Lower lobe of right lung (tissue), 2 donors: Measurements from ENCODE around the gene C16orf74. TPM values are rescaled to one million over a fixed set of nuclear protein-coding genes. Genes with fewer than 3 reads are reported as not detected.
A peak's percentile ranks its signal among the peaks of the same experiment; 100 is the strongest.

Experiments used
- ATAC-seq, 2 donors: fragments of 200-7000 bp; cut with Tn5 transposase; one replicate each; pipeline ENCODE4 v1.9.1; 2020 to 2022; ENCODE audit warnings: mild to moderate bottlenecking in 2 of 2, moderate library complexity in 2 of 2
- DNase-seq: peaks from one replicate; pipeline ENCODE4 v3.0.0-alpha.2; 2020
- H3K27ac ChIP-seq: fragments of 200-600 bp; one replicate; pipeline ENCODE4 v1.8.0; 2022
- H3K27me3 ChIP-seq: fragments of 200-600 bp; one replicate; pipeline ENCODE4 v1.8.0; 2022; ENCODE audit warnings: low read depth
- H3K36me3 ChIP-seq: fragments of 200-600 bp; one replicate; pipeline ENCODE4 v1.8.0; 2022; ENCODE audit warnings: mild to moderate bottlenecking
- H3K4me1 ChIP-seq: fragments of 200-600 bp; one replicate; pipeline ENCODE4 v1.8.0; 2022
- H3K4me3 ChIP-seq: fragments of 200-600 bp; one replicate; pipeline ENCODE4 v1.8.0; 2022; ENCODE audit warnings: mild to moderate bottlenecking
- H3K9me3 ChIP-seq: fragments of 200-600 bp; one replicate; pipeline ENCODE4 v1.8.0; 2022
- intact Hi-C: fragments of 100-400 bp; cut with DNase I; formaldehyde crosslinking; loops from one replicate; pipeline ENCODE4 v1.11.0; 2022
- total RNA-seq: library from RNA; stranded (reverse); fragmentation: NEBNext Ultra II Directional; extraction: Animal tissue kit (Norgen Biotek cat#: 25700); gene quantifications from one replicate; pipeline ENCODE4 v1.2.1, GENCODE V29; 2021
- TF ChIP-seq, protein P1 (sequence below): fragments of 200-600 bp; IDR thresholded peaks from one replicate; pipeline ENCODE4 v1.8.0; 2022; ENCODE audit warnings: antibody characterized with exemption, mild to moderate bottlenecking
- donor health status: DM: no; HTN: yes; CAD: no; lungs with severe emphysema.

C16orf74 gene
- total RNA-seq, 1 donor from 2014 or later, result 1.5 TPM

DNA sequence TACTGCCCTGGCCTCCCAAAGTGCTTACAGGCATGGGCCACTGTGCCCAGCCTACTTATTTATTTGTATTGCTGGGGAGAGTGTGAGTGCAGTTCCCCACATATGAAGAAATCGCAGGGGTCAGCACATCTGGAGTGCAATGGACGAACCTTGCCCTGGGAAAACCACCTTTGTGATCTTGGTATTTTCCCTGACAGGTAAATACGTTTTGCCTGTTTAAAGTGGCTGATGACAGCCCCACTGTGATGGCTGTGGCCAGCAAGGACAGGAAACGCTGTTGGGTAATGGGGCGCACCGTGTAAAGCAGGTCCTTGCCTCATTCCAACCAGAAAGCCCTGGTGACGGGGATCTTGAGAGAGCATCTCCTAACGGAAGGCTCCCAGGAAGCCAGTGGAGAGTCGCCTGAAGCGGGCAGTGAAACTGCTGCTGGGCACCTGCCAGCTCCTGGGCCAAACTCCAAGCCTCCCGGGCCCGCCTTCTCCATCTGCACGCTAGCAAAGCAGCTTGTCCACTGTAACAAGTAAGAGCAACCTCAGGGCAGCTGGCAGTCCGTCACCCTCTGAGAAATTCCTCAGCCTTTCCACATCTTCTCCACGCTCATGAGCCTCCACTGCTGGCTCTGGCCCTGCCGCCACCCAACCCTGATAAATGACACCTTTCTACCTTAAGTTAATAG lies 30.9 kb upstream of the C16orf74 start:
- Histone ChIP-seq H3K27me3 (no peaks in the 10 kb centered on the region), H3K27ac (no peak overlapping the region), H3K4me1 (peaks cover 15% of the 10 kb centered on the region), H3K4me3 (no peak overlapping the region), H3K9me3 (no peaks in the 10 kb centered on the region), H3K36me3 (peaks cover 66% of the 10 kb centered on the region)
- peak; percentile 48 to 62 for ATAC-seq
- intact Hi-C loops, result no loop called here
- DNase-seq, result peak; percentile 67
- TF ChIP-seq, protein P1, sequence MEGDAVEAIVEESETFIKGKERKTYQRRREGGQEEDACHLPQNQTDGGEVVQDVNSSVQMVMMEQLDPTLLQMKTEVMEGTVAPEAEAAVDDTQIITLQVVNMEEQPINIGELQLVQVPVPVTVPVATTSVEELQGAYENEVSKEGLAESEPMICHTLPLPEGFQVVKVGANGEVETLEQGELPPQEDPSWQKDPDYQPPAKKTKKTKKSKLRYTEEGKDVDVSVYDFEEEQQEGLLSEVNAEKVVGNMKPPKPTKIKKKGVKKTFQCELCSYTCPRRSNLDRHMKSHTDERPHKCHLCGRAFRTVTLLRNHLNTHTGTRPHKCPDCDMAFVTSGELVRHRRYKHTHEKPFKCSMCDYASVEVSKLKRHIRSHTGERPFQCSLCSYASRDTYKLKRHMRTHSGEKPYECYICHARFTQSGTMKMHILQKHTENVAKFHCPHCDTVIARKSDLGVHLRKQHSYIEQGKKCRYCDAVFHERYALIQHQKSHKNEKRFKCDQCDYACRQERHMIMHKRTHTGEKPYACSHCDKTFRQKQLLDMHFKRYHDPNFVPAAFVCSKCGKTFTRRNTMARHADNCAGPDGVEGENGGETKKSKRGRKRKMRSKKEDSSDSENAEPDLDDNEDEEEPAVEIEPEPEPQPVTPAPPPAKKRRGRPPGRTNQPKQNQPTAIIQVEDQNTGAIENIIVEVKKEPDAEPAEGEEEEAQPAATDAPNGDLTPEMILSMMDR, result no peak

DNA sequence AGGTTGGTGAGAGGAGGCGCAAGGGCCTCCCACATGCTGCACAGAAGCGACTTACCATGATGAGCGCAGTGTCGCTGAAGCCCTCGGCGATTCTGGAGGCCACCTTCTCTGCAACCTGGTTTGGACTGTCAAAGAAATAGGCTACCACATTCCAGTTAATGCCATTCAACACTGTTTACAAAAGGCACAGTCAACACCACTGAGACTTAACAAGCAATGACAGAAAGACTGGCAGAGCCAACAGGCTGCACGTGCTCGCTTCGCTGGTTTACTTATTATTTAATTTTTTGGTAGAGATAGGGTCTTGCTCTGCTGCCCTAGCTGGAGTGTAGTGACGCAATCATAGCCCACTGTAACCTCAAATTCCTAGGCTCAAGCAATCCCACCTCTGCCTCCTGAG lies 30.3 kb upstream of the C16orf74 start:
- peaks cover 61% of the 10 kb centered on the region for H3K36me3 ChIP-seq
- no peak overlapping the region for H3K4me3 ChIP-seq
- ATAC-seq (no peak), DNase-seq (no peak)
- peaks cover 15% of the 10 kb centered on the region for H3K4me1 ChIP-seq
- intact Hi-C loops, result no loop called here
- H3K27ac ChIP-seq, result no peak overlapping the region
- no peaks in the 10 kb centered on the region for H3K9me3 ChIP-seq
- H3K27me3 ChIP-seq, result no peaks in the 10 kb centered on the region
- TF ChIP-seq, protein P1, result no peak

DNA sequence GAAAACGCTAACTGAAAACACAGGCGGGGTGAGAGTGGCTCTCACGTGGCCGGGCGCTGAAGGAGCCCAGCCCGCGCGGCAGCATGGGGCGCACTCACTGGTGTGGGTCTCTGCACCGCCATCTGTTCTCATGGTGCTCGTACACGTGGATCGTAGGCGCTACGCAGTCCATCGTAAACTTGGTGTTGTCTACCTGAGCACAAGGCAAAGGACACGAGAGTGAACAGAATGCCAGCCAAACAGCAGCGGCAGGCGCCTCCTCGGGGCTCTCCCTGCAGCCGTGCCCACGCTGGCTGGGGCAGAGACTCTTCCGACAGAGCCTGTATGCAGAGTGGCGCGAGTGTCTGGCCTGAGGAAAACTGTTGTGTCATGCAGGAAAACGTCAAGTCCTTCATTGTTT lies 29.4 kb upstream of the C16orf74 start:
- H3K36me3 ChIP-seq, result peaks cover 63% of the 10 kb centered on the region
- H3K4me1 ChIP-seq, result peaks cover 15% of the 10 kb centered on the region
- intact Hi-C loops, result no loop called here
- H3K4me3 ChIP-seq, result no peak overlapping the region
- ATAC-seq (no peak), DNase-seq (no peak)
- TF ChIP-seq, protein P1, result no peak
- H3K27ac ChIP-seq, result no peak overlapping the region
- H3K27me3 ChIP-seq, result no peaks in the 10 kb centered on the region
- H3K9me3 ChIP-seq, result no peaks in the 10 kb centered on the region

DNA sequence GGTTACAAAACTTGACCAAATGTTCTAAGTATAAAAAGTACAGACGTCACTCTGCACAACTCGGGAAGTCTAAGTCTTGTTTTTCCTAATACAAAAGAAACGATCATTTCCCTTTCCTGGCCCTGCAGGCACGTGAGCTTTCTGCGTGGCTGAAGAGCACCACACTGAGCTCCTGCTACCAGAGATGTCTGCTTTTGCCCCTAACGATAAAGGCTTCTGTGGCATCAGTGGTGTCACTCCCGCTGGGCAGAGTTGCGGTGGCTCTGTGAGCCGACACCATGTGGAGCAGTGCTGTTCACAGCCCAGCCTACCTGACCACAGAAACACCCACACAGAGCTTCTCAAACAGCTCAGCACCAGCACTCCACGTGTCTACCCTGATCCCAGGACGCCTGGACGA lies 28.0 kb upstream of the C16orf74 start:
- Histone ChIP-seq H3K36me3 (peaks cover 58% of the 10 kb centered on the region), H3K27ac (no peak overlapping the region), H3K27me3 (no peaks in the 10 kb centered on the region), H3K4me1 (peaks cover 15% of the 10 kb centered on the region), H3K4me3 (no peak overlapping the region), H3K9me3 (no peaks in the 10 kb centered on the region)
- ATAC-seq (no peak), DNase-seq (no peak)
- intact Hi-C loops, result no loop called here
- TF ChIP-seq, protein P1, result no peak

DNA sequence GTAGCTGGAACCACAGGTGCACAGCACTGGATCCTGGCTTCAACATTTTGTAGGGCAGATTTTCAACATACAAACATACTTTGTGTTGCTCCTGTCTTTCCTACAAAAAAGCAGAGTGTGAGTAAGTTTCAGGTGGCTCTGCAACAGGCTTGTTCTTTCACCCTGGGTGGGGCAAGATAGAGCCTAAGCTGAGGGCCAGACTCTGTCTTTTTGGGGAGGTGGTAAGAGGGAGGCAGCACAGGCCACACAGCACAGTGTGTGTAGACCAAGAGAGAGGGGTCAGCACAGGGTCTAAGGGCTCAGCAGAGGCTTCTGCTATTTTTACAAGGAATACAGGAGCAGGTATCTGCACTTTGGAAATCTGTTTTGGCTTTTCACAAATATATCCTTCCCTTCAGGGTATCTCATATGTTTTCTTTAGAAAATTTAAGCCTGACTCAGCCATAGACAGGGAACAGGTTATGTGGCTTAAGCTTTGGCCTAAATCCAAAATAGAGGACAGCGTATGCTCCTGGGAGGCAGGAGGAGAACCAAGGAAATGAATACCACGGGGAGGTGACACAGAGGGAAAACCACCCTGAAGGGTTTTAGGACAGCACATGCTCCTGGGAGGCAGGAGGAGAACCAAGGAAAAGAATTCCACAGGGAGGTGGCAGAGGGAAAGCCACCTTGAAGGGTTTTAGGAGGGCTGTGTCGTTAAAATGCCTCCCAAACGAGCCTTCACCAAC lies 26.9 kb upstream of the C16orf74 start:
- no peak for DNase-seq
- TF ChIP-seq, protein P1, result no peak
- Histone ChIP-seq H3K27ac (no peak overlapping the region), H3K36me3 (peaks cover 58% of the 10 kb centered on the region), H3K4me3 (no peak overlapping the region), H3K27me3 (no peaks in the 10 kb centered on the region), H3K4me1 (peaks cover 13% of the 10 kb centered on the region), H3K9me3 (no peaks in the 10 kb centered on the region)
- ATAC-seq, result no peak
- intact Hi-C loops, result no loop called here
